ENCODE data around the gene GABBR1.

DNA sequence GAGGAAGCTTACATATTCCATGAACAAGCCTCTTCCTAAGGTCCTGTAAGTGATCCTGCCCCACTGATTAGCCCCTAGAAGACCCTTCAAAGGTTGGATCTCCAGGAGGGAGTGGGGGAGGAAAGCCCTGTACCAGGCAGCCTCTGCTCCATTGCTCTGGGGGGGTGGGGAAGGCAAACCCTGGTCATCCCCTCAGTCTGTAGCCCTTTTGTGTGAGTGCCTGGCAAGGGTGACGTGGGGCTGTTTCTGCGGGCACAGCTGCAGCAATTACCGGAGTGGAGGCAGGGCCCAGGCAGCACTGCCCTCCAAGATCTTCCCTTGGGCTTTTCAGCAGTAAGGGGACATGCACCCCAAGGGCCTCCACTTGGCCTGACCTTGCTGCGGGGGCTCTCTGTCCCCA, 23.8 kb upstream of the GABBR1 start, which contains the start of gene MOG:
- no peak for TF ChIP-seq EP300 (IDR thresholded peaks at IDR 0.05; ENCODE audit: low read depth)
- TF ChIP-seq POLR2A (IDR thresholded peaks at IDR 0.05): no peak
- TF ChIP-seq, protein P1, sequence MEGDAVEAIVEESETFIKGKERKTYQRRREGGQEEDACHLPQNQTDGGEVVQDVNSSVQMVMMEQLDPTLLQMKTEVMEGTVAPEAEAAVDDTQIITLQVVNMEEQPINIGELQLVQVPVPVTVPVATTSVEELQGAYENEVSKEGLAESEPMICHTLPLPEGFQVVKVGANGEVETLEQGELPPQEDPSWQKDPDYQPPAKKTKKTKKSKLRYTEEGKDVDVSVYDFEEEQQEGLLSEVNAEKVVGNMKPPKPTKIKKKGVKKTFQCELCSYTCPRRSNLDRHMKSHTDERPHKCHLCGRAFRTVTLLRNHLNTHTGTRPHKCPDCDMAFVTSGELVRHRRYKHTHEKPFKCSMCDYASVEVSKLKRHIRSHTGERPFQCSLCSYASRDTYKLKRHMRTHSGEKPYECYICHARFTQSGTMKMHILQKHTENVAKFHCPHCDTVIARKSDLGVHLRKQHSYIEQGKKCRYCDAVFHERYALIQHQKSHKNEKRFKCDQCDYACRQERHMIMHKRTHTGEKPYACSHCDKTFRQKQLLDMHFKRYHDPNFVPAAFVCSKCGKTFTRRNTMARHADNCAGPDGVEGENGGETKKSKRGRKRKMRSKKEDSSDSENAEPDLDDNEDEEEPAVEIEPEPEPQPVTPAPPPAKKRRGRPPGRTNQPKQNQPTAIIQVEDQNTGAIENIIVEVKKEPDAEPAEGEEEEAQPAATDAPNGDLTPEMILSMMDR (IDR thresholded peaks at IDR 0.05): no peak
